GM19324 (cell line): ENCODE measurements around the gene PCDHA11.
"Not testable (repeated sequence)": the region's sequence is repeated elsewhere in the genome, so short reads cannot be mapped to it uniquely, and the experiment has no call there.

Experiments
- ATAC-seq: cut with Tn5 transposase; IDR thresholded peaks from one replicate; pipeline ENCODE4 v1.9.1; 2021; ENCODE audit warnings: mild to moderate bottlenecking, moderate library complexity; ENCODE audit not compliant: unreplicated experiment, low FRiP score

The PCDHA11 gene

DNA sequence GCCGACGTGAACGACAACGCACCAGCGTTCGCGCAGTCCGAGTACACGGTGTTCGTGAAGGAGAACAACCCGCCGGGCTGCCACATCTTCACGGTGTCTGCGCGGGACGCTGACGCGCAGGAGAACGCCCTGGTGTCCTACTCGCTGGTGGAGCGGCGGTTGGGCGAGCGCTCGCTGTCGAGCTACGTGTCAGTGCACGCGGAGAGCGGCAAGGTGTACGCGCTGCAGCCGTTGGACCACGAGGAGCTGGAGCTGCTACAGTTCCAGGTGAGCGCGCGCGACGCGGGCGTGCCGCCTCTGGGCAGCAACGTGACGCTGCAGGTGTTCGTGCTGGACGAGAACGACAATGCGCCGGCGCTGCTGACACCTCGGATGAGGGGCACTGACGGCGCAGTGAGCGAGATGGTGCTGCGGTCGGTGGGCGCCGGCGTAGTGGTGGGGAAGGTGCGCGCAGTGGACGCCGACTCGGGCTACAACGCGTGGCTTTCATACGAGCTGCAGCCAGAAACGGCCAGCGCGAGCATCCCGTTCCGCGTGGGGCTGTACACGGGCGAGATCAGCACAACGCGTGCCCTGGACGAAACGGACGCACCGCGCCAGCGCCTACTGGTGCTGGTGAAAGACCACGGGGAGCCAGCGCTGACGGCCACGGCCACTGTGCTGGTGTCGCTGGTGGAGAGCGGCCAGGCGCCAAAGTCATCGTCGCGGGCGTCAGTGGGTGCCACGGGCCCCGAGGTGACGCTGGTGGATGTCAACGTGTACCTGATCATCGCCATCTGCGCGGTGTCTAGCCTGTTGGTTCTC, 18.7 kb upstream of the PCDHA11 start:
- ATAC-seq = not testable (repeated sequence)

DNA sequence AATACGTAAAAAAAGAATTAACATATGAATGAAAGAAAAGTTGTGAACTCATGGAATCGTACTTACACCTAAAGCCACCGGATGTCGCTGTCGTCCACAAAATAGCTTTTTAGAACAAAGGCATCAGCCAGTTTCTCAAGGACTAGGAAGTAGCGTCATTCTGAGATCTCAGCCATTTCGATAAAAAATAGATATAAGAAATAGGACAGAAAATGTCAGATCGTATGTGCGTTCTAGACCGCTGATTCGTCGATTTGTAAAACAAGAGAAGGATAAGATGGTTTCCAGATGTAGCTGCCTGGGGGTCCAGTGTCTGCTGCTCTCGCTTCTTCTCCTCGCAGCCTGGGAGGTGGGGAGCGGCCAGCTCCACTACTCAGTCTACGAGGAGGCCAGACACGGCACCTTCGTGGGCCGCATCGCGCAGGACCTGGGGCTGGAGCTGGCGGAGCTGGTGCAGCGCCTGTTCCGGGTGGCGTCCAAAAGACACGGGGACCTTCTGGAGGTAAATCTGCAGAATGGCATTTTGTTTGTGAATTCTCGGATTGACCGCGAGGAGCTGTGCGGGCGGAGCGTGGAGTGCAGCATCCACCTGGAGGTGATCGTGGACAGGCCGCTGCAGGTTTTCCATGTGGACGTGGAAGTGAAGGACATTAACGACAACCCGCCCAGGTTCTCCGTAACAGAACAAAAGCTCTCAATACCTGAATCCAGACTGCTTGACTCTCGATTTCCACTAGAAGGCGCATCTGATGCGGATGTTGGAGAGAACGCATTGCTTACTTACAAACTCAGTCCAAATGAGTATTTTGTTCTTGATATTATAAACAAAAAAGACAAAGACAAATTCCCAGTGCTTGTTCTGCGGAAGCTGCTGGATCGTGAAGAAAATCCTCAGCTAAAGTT, 12.7 kb upstream of the PCDHA11 start, which contains the start of gene PCDHA10:
Gene PCDHA10, plus strand, starts transcription at position 126 of the 903 bp plus-strand sequence. Its CDS starts 152 bp downstream, at position 278.
- ATAC-seq = no peak

DNA sequence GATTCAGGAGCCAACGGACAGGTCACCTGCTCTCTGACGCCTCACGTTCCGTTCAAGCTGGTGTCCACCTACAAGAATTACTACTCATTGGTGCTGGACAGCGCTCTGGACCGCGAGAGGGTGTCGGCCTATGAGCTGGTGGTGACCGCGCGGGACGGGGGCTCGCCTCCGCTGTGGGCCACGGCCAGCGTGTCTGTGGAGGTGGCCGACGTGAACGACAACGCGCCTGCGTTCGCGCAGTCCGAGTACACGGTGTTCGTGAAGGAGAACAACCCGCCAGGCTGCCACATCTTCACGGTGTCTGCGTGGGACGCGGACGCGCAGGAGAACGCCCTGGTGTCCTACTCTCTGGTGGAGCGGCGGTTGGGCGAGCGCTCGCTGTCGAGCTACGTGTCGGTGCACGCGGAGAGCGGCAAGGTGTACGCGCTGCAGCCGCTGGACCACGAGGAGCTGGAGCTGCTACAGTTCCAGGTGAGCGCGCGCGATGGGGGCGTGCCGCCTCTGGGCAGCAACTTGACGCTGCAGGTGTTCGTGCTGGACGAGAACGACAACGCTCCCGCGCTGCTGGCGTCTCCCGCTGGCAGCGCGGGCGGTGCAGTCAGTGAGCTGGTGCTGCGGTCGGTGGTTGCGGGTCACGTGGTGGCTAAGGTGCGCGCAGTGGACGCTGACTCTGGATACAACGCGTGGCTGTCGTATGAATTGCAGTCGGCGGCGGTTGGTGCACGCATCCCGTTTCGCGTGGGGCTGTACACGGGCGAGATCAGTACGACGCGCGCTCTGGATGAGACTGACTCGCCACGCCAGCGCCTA, 11.4 kb upstream of the PCDHA11 start:
- no peak for ATAC-seq

DNA sequence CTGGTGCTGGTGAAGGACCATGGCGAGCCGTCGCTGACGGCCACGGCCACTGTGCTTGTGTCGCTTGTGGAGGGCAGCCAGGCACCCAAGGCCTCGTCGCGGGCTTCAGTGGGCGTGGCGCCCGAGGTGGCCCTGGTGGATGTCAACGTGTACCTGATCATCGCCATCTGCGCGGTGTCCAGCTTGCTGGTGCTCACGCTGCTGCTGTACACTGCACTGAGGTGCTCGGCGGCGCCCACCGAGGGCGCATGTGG, 10.8 kb upstream of the PCDHA11 start:
- no peak for ATAC-seq

DNA sequence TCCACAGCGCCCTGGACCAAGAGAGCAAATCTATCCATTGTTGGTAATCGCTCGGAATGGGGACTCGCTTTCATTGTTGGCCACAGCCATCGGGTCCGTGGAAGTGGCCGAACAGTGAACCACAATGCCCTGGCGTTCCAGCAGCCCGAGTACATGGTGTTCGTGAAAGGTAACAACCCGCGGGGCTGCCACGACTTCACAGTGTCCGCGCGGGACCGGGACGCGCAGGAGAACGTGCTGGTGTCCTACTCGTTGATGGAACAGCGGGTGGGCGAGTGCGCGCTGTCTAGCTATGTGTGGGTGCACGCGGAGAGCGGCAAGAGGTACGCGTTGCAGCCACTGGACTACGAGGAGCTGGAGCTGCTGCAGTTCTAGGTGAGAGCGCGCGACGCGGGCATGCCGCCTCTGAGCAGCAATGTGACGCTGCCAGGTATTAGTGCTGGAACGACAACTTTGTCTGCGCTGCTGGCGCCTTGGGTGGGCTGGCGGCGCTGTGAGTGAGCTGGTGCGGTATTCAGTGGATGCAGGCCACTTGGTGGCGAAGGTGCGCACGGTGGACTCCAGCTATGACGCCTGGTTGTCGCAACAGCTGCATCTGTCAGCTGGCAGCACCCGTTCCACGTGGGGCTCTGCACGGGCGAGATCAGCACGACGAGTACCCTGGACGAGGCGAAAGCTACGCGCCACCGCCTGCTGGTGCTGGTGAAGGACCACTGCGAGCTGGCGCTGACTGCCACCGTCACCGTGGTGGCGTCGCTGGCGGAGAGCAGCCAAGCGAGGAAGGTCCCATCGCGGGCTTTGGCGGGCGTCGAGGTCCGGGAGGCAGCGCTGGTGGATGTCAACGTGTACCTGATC, 6.1 kb upstream of the PCDHA11 start:
- ATAC-seq = no peak

DNA sequence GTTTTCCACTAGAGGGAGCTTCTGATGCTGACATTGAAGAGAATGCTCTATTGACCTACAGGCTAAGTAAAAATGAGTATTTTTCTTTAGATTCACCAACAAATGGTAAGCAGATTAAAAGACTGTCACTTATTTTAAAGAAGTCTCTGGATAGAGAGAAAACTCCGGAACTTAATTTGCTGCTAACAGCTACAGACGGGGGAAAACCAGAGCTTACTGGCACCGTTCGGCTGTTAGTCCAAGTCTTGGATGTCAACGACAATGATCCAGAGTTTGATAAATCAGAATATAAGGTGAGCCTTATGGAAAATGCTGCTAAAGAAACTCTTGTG, 764 bp downstream of the PCDHA11 start:
- ATAC-seq = no peak

DNA sequence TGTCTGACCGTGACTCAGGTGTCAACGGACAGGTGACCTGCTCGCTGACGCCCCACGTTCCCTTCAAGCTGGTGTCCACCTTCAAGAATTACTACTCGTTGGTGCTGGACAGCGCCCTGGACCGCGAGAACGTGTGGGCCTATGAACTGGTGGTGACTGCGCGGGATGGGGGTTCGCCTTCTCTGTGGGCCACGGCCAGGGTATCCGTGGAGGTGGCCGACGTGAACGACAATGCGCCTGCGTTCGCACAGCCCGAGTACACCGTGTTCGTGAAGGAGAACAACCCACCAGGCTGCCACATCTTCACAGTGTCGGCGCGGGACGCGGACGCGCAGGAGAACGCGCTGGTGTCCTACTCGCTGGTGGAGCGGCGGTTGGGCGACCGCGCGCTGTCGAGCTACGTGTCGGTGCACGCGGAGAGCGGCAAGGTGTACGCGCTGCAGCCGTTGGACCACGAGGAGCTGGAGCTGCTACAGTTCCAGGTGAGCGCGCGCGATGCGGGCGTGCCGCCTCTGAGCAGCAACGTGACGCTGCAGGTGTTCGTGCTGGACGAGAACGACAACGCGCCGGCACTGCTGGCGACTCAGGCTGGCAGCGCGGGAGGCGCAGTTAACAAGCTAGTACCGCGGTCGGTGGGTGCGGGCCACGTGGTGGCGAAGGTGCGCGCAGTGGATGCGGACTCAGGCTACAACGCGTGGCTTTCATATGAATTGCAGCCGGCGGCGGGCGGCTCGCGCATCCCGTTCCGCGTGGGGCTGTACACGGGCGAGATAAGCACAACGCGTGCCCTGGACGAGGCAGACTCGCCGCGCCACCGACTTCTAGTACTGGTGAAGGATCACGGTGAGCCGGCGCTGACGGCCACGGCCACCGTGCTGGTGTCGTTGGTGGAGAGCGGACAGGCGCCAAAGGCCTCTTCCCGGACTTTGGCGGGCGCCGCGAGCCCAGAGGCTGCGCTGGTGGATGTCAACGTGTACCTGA, 1.8 kb downstream of the PCDHA11 start:
- no peak for ATAC-seq

DNA sequence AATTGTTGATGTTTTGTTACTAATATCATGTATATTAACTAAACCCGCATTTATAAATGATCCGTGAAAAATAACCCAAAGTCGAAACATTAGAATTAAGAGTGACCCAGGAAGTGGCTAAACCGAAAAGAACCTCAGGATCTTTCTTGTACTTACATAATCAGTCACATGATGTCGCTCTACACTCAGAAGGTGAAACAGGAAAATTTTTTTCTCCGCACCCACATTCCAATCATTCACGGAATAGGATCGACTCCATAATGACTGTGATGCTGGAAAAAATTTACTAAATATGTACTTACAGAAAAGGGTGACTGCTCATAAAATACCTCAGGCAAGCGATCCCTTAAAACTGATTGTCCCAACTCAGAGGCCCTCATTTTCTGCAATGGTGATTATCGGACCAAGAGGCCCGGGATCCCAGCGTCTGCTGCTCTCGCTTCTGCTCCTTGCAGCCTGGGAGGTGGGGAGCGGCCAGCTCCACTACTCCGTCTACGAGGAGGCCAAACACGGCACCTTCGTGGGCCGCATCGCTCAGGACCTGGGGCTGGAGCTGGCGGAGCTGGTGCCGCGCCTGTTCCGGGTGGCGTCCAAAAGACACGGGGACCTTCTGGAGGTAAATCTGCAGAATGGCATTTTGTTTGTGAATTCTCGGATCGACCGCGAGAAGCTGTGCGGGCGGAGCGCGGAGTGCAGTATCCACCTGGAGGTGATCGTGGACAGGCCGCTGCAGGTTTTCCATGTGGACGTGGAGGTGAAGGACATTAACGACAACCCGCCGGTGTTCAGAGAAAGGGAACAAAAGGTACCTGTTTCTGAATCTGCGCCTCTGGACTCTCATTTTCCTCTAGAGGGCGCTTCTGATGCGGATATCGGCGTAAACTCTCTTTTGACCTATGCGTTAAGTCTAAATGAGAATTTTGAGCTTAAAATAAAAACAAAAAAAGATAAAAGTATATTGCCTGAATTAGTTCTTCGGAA, 6.6 kb downstream of the PCDHA11 start, which contains the start of gene PCDHA12:
Gene PCDHA12, plus strand, starts transcription at position 224 of the 981 bp plus-strand sequence. Its CDS starts 165 bp downstream, at position 389.
- ATAC-seq = no peak

DNA sequence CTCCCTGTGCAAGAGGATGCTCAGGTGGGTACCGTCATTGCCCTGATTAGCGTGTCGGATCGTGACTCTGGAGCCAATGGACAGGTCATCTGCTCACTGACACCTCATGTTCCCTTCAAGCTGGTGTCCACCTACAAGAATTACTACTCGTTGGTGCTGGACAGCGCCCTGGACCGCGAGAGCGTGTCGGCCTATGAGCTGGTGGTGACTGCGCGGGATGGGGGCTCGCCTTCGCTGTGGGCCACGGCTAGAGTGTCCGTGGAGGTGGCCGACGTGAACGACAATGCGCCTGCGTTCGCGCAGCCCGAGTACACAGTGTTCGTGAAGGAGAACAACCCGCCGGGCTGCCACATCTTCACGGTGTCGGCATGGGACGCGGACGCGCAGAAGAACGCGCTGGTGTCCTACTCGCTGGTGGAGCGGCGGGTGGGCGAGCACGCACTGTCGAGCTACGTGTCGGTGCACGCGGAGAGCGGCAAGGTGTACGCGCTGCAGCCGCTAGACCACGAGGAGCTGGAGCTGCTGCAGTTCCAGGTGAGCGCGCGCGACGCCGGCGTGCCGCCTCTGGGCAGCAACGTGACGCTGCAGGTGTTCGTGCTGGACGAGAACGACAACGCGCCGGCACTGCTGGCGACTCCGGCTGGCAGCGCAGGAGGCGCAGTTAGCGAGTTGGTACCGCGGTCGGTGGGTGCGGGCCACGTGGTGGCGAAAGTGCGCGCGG, 7.9 kb downstream of the PCDHA11 start:
- not testable (repeated sequence) for ATAC-seq

DNA sequence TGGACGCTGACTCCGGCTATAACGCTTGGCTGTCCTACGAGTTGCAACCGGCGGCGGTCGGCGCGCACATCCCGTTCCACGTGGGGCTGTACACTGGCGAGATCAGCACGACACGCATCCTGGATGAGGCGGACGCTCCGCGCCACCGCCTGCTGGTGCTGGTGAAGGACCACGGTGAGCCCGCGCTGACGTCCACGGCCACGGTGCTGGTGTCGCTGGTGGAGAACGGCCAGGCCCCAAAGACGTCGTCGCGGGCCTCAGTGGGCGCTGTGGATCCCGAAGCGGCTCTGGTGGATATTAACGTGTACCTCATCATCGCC, 8.5 kb downstream of the PCDHA11 start:
- ATAC-seq = no peak

DNA sequence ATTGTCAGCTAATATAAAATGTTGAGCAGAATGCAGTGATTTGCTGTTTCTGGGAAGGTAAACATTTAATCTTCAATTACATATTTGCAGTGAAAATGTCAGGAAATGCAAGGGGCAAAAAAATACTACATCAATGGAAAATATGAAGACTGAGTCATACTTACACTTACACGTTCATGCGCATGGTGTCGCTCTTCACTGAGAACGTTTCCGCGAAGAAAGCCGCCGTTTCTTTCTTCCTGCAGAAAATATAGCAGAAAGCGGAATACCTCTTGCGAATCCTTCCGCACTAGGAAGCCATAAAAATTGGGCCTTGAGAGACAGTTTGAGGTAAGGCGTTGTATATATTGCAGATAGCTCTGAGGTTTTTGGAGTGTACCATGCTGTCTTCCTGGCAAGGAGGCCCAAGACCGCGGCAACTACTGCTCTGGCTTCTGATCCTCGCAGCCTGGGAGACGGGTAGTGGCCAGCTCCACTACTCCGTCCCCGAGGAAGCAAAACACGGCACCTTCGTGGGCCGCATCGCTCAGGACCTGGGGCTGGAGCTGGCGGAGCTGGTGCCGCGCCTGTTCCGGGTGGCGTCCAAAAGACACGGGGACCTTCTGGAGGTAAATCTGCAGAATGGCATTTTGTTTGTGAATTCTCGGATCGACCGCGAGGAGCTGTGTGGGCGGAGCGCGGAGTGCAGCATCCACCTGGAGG, 13.3 kb downstream of the PCDHA11 start, which contains the start of gene PCDHA13:
Gene PCDHA13, plus strand, starts transcription at position 236 of the 702 bp plus-strand sequence. Its CDS starts 145 bp downstream, at position 381.
- ATAC-seq = no peak

DNA sequence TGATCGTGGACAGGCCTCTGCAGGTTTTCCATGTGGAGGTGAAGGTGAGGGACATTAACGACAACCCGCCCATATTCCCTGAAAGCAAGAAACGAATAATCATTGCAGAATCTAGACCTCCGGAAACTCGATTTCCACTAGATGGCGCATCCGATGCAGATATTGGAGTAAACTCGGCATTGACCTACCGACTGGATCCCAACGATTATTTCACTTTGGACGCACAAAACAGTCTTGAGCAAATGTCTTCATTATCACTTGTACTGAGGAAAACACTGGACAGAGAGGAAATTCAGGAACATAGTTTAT, 13.8 kb downstream of the PCDHA11 start:
- no peak for ATAC-seq

DNA sequence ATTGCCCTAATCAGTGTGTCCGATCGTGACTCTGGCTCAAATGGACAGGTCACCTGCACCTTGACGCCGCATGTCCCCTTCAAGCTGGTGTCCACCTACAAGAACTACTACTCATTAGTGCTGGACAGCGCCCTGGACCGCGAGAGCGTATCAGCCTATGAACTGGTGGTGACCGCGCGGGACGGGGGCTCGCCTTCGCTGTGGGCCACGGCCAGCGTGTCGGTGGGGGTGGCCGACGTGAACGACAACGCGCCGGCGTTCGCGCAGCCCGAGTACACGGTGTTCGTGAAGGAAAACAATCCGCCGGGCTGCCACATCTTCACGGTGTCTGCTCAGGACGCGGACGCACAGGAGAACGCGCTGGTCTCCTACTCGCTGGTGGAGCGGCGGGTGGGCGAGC, 14.6 kb downstream of the PCDHA11 start:
- ATAC-seq = no peak

DNA sequence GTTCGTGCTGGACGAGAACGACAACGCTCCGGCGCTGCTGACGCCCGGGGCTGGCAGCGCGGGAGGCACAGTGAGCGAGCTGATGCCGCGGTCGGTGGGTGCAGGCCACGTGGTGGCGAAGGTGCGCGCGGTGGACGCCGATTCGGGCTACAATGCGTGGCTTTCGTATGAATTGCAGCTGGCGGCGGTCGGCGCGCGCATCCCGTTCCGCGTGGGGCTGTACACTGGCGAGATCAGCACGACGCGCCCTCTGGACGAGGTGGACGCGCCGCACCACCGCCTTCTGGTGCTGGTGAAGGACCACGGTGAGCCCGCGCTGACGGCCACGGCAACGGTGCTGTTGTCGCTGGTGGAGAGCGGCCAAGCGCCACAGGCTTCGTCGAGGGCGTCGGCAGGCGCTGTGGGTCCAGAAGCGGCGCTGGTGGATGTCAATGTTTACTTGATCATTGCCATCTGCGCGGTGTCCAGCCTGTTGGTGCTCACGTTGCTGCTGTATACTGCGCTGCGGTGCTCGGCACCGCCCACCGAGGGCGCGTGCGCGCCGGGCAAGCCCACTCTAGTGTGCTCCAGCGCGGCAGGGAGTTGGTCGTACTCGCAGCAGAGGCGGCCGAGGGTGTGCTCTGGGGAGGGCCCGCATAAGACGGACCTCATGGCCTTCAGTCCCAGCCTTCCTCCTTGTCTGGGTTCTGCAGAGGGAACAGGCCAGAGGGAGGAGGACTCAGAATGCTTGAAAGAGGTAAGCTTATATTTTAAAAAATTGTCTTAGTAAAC, 15.4 kb downstream of the PCDHA11 start:
- ATAC-seq = no peak

DNA sequence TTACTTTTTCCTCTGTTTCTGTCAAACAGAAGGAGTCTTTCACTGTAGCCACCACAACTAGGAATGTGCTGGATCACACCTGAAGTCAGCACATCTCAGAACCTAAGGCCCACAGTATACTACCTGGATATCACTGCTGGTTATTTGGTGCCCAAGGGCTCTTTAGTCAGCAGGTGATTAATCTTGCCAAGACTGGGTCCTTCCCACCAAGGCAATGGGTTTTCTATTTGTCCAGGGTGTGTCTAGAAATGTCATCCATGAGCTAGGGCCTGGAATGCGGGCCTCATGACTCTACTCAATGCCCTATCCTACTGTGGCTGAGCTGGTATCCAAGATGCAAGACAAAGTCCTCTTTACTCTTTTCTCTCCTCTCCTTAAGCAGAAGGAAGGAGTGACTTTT, 47.6 kb downstream of the PCDHA11 start:
- no peak for ATAC-seq
